Adrenal gland (tissue), 19 donors: ENCODE results near the gene ZSWIM1. TPM values are rescaled to one million over a fixed set of nuclear protein-coding genes. Genes with fewer than 3 reads are reported as not detected.

Experiments
- DNase-seq, 7 donors: peaks; one replicate each; pipeline ENCODE4 v3.0.0-alpha.2; 2019 to 2020
- H3K27ac ChIP-seq, 5 donors: fragments of 200-600 bp; sonication (generic) in 4 of 5; 1 replicate in 3 of 5; 2 replicates in 2 of 5; pipeline versions ENCODE4 v1.5.1 to v1.8.0; 2016 to 2020; ENCODE audit warnings: mild to moderate bottlenecking in 1 of 5
- H3K27me3 ChIP-seq: fragments of 200-600 bp; 2 replicates; pipeline ENCODE4 v1.8.0; 2021
- H3K36me3 ChIP-seq, 2 donors: fragments of 200-600 bp; replicated peaks in 1 of 2; 1 replicate in 1 of 2; 2 replicates in 1 of 2; pipeline versions ENCODE4 v1.5.1 to v1.8.0; 2018 to 2022
- H3K4me1 ChIP-seq, 2 donors: fragments of 200-600 bp; replicated peaks in 1 of 2; 1 replicate in 1 of 2; 2 replicates in 1 of 2; pipeline versions ENCODE4 v1.5.1 to v1.8.0; 2018 to 2021
- H3K4me3 ChIP-seq, 4 donors: fragments of 200-600 bp; sonication (generic) in 3 of 4; one replicate each; pipeline ENCODE4 v1.5.1; 2016 to 2018
- H3K9me3 ChIP-seq, 3 donors: fragments of 200-600 bp; sonication (generic) in 1 of 3; replicated peaks in 1 of 3; 1 replicate in 2 of 3; 2 replicates in 1 of 3; pipeline versions ENCODE4 v1.5.1 to v1.8.0; 2016 to 2021
- CTCF ChIP-seq, 6 experiments: fragments of 450-650 bp in 4 of 6; fragments of 200-600 bp in 2 of 6; sonication (generic) in 1 of 6; IDR thresholded peaks; 1 replicate in 5 of 6; 2 replicates in 1 of 6; pipeline versions ENCODE4 v1.5.1 to v1.8.0; 2016 to 2021; ENCODE audit warnings: antibody characterized with exemption in 6 of 6, mild to moderate bottlenecking in 2 of 6, moderate library complexity in 1 of 6
- POLR2A ChIP-seq, 2 donors: fragments of 450-650 bp; IDR thresholded peaks; one replicate each; pipeline ENCODE4 v1.6.1; 2017; ENCODE audit warnings: antibody characterized with exemption in 2 of 2, mild to moderate bottlenecking in 2 of 2, moderate library complexity in 1 of 2
- WGBS, 4 donors: extraction: QIAGEN DNeasy Blood & Tissue Kit in 2 of 4; methylation state at CpG; one replicate each; pipeline versions ENCODE4 v1.1.5 to v1.1.7; 2013 to 2017; 5-methylcytosine and 5-hydroxymethylcytosine counted together
- intact Hi-C, 2 donors: fragments of 100-400 bp; cut with DNase I; formaldehyde crosslinking; loops; one replicate each; pipeline versions ENCODE4 v1.14.1 to v1.15.0; 2022 to 2023
- long read RNA-seq, 10 donors: library from polyadenylated mRNA in 3 of 10; unstranded in 2 of 10; stranded (forward) in 1 of 10; transcript quantifications; one replicate each; pipeline ENCODE4 v2.0.0 and lab custom pipeline, GENCODE V29; 2021 to 2026
- polyA plus RNA-seq, 3 donors: library from polyadenylated mRNA; stranded (reverse); fragments of 200-250 nt in 2 of 3; fragments of 350-450 nt in 1 of 3; fragmentation: Illumina TruSeq in 1 of 3; extraction: RNeasy Lipid Tissue Mini Kit (QIAGEN cat#74804) in 1 of 3; gene quantifications; one replicate each; pipeline ENCODE4 v1.2.3, GENCODE V29; 2013 to 2014
- total RNA-seq, 9 donors: library from RNA; depleted of rRNA in 4 of 9; stranded (reverse); fragments of >200 nt in 4 of 9; fragments of 120-200 nt in 1 of 9; fragmentation: NEBNext Ultra II Directional in 1 of 9; extraction: Animal tissue kit (Norgen Biotek cat#: 25700) in 1 of 9; gene quantifications; one replicate each; pipeline versions ENCODE4 v1.1.0 to v1.2.4, GENCODE V29; 2013 to 2023
- donor health status: healthy with polysubstance abuse.
- donor health status: Bipolar disorder and iron deficiency.
- donor health status: DM: yes; HTN: yes; CAD: no.
- donor health status: DM: no; HTN: no; CAD: no.
- donor health status: DM: no; HTN: no; CAD: no.
- donor health status: DM: yes; HTN: yes; CAD: no.

Gene ZSWIM1
- 10 to 100 TPM; 15.9 to 22.1 (median 18.6) TPM for total RNA-seq
- 10 to 100 TPM in 1 of 3 donors, 1 to 10 TPM in 2; 4.2 to 19.2 (median 5.6) TPM for polyA plus RNA-seq
- long read RNA-seq, donor 1, partial matches to known transcripts, result 0 of 6 reads
- long read RNA-seq, donor 1, other reads (novel, unspliced or antisense), result 0 of 6 reads
- long read RNA-seq, donor 2, partial matches to known transcripts, result 0 of 1 reads
- long read RNA-seq, donor 2, other reads (novel, unspliced or antisense), result 0 of 1 reads
- long read RNA-seq, donor 3, result 0 reads
- long read RNA-seq, donor 4, partial matches to known transcripts, result 0 of 1 reads
- long read RNA-seq, donor 4, other reads (novel, unspliced or antisense), result 1 of 1 reads
- long read RNA-seq, donor 5, partial matches to known transcripts, result 2 of 2 reads
- long read RNA-seq, donor 5, other reads (novel, unspliced or antisense), result 0 of 2 reads
- long read RNA-seq, donor 6, partial matches to known transcripts, result 1 of 1 reads
- long read RNA-seq, donor 6, other reads (novel, unspliced or antisense), result 0 of 1 reads
- long read RNA-seq, donor 7, partial matches to known transcripts, result 0 of 1 reads
- long read RNA-seq, donor 7, other reads (novel, unspliced or antisense), result 0 of 1 reads
- long read RNA-seq, donor 8, partial matches to known transcripts, result 0 of 1 reads
- long read RNA-seq, donor 8, other reads (novel, unspliced or antisense), result 0 of 1 reads
- long read RNA-seq, donor 9, partial matches to known transcripts, result 0 of 1 reads
- long read RNA-seq, donor 9, other reads (novel, unspliced or antisense), result 0 of 1 reads
- long read RNA-seq, donor 10, partial matches to known transcripts, result 0 of 1 reads
- long read RNA-seq, donor 10, other reads (novel, unspliced or antisense), result 0 of 1 reads

- intact Hi-C loops, result no loop called here
- 0 to 1% (median 1%) methylated on average over 20 to 23 of the region's 23 CpGs for WGBS, 4 donors
- Histone ChIP-seq H3K27ac (peak within 1 kb of the TSS; percentile 12 to 93 (median 84)), H3K9me3 (no peaks in the 10 kb centered on the region), H3K36me3 (peaks cover 0 to 27% of the 10 kb centered on the region in 2 donors), H3K4me1 (peaks cover 32 to 45% of the 10 kb centered on the region in 2 donors), H3K4me3 (peak within 1 kb of the TSS in 3 of 4 donors; percentile 2 to 76 (median 61)), H3K27me3 (no peaks in the 10 kb centered on the region)
- TF ChIP-seq POLR2A (IDR thresholded peaks at IDR 0.05) (peak in 1 of 2 donors; percentile 88), CTCF (IDR thresholded peaks at IDR 0.05) (peak in 1 of 6 experiments; percentile 16)
- DNase-seq, result peak; percentile 99 to 100 (median 99)
Observed at GRCh38 chr20:45880988-45881788, at the start of gene ZSWIM1. ZSWIM1 (plus strand) TSS chr20:45881227; CDS start chr20:45882593, 1,366 bp downstream.

GRCh38 chr20:45832619-45833018 is 48.4 kb upstream of the ZSWIM1 start:
- 79 to 91% (median 89%) methylated on average over 4 of the region's 4 CpGs for WGBS, 4 donors
- Histone ChIP-seq H3K27me3 (no peaks in the 10 kb centered on the region), H3K4me1 (peaks cover 31 to 36% of the 10 kb centered on the region in 2 donors), H3K36me3 (no peaks in the 10 kb centered on the region), H3K4me3 (peak overlapping the region in 2 of 4 donors; percentile 53 to 79), H3K27ac (peak overlapping the region; percentile 93 to 96 (median 95)), H3K9me3 (no peaks in the 10 kb centered on the region)
- DNase-seq, result no peak
- intact Hi-C loops, result no loop called here
- TF ChIP-seq CTCF (IDR thresholded peaks at IDR 0.05), result no peak
- no peak for TF ChIP-seq POLR2A (IDR thresholded peaks at IDR 0.05)

- TF ChIP-seq CTCF (IDR thresholded peaks at IDR 0.05), result no peak
- peak; percentile 56 to 82 for TF ChIP-seq POLR2A (IDR thresholded peaks at IDR 0.05)
- peaks cover 0 to 3% of the 10 kb centered on the region in 2 donors for H3K36me3 ChIP-seq
- peak; percentile 84 to 94 (median 93) for DNase-seq
- no peaks in the 10 kb centered on the region for H3K27me3 ChIP-seq
- no peaks in the 10 kb centered on the region for H3K9me3 ChIP-seq
- H3K4me3 ChIP-seq, result peak within 1 kb of the TSS in 3 of 4 donors; percentile 48 to 79 (median 53)
- H3K27ac ChIP-seq, result peak within 1 kb of the TSS; percentile 93 to 96 (median 95)
- 3 to 6% (median 4%) methylated on average over 14 to 35 of the region's 35 CpGs for WGBS, 4 donors
- intact Hi-C loops, result no loop called here
- H3K4me1 ChIP-seq, result peaks cover 31 to 36% of the 10 kb centered on the region in 2 donors
Observed at GRCh38 chr20:45833030-45833882, 47.8 kb upstream of the ZSWIM1 start, which contains the start of gene SNX21. SNX21 (plus strand) TSS chr20:45833799; CDS start chr20:45833920, 121 bp downstream.
